HG03439 (cell line): ENCODE data around the gene RICTOR.

ENCODE experiments used
- ATAC-seq: cut with Tn5 transposase; IDR thresholded peaks from one replicate; pipeline ENCODE4 v1.9.1; 2021; ENCODE audit warnings: mild to moderate bottlenecking, moderate library complexity; ENCODE audit not compliant: unreplicated experiment

RICTOR gene

GRCh38 chr5:38940230-38940858 lies 133.9 kb downstream of the RICTOR start:
- ATAC-seq = no peak

GRCh38 chr5:38938973-38939372 lies 135.2 kb downstream of the RICTOR start:
- no peak for ATAC-seq

GRCh38 chr5:38938424-38938823 lies 135.8 kb downstream of the RICTOR start:
- ATAC-seq = no peak

GRCh38 chr5:38936269-38936668 lies 137.9 kb downstream of the RICTOR start:
- ATAC-seq = no peak

- ATAC-seq = no peak
Measured at GRCh38 chr5:38935437-38935836, 138.8 kb downstream of the RICTOR start.

- ATAC-seq = no peak
Measured at GRCh38 chr5:38932854-38933408, 141.3 kb downstream of the RICTOR start.

- no peak for ATAC-seq
Measured at GRCh38 chr5:38931731-38932130, 142.5 kb downstream of the RICTOR start.

GRCh38 chr5:38929838-38930237 lies 144.4 kb downstream of the RICTOR start:
- no peak for ATAC-seq

- no peak for ATAC-seq
Measured at GRCh38 chr5:38927470-38927869, 146.7 kb downstream of the RICTOR start.

GRCh38 chr5:38926121-38926520 lies 148.1 kb downstream of the RICTOR start:
- no peak for ATAC-seq

- ATAC-seq = no peak
Measured at GRCh38 chr5:38925154-38925925, 148.9 kb downstream of the RICTOR start.

- no peak for ATAC-seq
Measured at GRCh38 chr5:38923661-38924451, 150.3 kb downstream of the RICTOR start.

- peak; percentile 75 for ATAC-seq
Measured at GRCh38 chr5:38922199-38922598, 152.0 kb downstream of the RICTOR start.

- no peak for ATAC-seq
Measured at GRCh38 chr5:38921174-38921573, 153.0 kb downstream of the RICTOR start.

- ATAC-seq = no peak
Measured at GRCh38 chr5:38916802-38917201, 157.4 kb downstream of the RICTOR start.

GRCh38 chr5:38913714-38914113 lies 160.5 kb downstream of the RICTOR start:
- ATAC-seq = no peak

GRCh38 chr5:38911933-38912332 lies 162.3 kb downstream of the RICTOR start:
- ATAC-seq = no peak

GRCh38 chr5:38906503-38906902 lies 167.7 kb downstream of the RICTOR start:
- no peak for ATAC-seq

- ATAC-seq = no peak
Measured at GRCh38 chr5:38905516-38905915, 168.7 kb downstream of the RICTOR start.

- ATAC-seq = no peak
Measured at GRCh38 chr5:38899936-38900335, 174.3 kb downstream of the RICTOR start.

GRCh38 chr5:38896760-38897159 lies 177.4 kb downstream of the RICTOR start:
- no peak for ATAC-seq
